ENCODE results near the gene SLC4A4. TPM values are rescaled to one million over a fixed set of nuclear protein-coding genes. Genes with fewer than 3 reads are reported as not detected.

The SLC4A4 gene
- total RNA-seq, 1 experiment from 2014 or later = 0.92 TPM

DNA sequence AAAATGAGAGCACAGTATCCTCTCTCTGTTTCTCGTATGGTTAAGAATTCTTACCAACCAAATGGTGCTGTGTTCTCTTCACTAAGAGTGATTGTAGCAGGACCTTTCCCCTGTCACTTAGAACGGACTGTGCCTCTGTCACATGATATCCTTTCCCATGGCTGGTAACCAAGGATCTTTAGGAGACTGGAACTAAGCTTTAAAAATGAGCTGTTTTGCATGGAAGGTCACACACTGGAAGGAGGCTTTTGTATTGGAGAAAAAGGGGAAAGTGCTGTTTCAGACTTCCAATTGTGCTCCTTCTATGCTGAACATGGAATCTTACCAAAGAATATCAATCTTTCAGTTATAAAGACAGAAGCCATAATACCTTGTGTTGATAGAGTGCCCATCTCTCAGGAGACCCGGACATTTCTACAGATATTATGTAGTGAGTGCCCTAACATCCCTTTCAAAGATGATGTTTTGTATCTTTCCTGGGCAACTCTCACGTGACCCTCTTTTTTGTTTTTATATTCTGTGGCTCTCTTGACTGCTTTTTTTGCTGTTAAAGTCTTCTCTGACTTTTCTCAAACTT is 148.6 kb downstream of the SLC4A4 start:
- Mint-ChIP-seq H3K4me3 (no peak overlapping the region), H3K4me1 (peaks cover 5 to 9% of the 10 kb centered on the region in 2 experiments), H3K9me3 (no peaks in the 10 kb centered on the region), H3K27me3 (ENCODE audit: low read depth) (no peaks in the 10 kb centered on the region), H3K27ac (peak overlapping the region in 1 of 3 experiments; percentile 31; a peak in 1 of 7 replicates), H3K36me3 (ENCODE audit: insufficient read depth in 1 of 3, low read depth in 3 of 3) (no peaks in the 10 kb centered on the region; a peak in 1 of 7 replicates)
- H3K79me1 ChIP-seq (ENCODE audit: insufficient read depth, low read depth, low read length, poor library complexity, severe bottlenecking) = no peaks in the 10 kb centered on the region
- H2AK5ac ChIP-seq (ENCODE audit: insufficient read length, low read length) = no peak overlapping the region
- no peaks in the 10 kb centered on the region for H3K9me3 ChIP-seq (ENCODE audit: control insufficient read depth, low read depth, low read length)
- no peak overlapping the region for H3K56ac ChIP-seq (ENCODE audit: insufficient read length, low read depth, low read length)
- H3K27ac ChIP-seq (ENCODE audit: insufficient read length, low read depth, low read length) = no peak overlapping the region
- TF ChIP-seq, protein P1, sequence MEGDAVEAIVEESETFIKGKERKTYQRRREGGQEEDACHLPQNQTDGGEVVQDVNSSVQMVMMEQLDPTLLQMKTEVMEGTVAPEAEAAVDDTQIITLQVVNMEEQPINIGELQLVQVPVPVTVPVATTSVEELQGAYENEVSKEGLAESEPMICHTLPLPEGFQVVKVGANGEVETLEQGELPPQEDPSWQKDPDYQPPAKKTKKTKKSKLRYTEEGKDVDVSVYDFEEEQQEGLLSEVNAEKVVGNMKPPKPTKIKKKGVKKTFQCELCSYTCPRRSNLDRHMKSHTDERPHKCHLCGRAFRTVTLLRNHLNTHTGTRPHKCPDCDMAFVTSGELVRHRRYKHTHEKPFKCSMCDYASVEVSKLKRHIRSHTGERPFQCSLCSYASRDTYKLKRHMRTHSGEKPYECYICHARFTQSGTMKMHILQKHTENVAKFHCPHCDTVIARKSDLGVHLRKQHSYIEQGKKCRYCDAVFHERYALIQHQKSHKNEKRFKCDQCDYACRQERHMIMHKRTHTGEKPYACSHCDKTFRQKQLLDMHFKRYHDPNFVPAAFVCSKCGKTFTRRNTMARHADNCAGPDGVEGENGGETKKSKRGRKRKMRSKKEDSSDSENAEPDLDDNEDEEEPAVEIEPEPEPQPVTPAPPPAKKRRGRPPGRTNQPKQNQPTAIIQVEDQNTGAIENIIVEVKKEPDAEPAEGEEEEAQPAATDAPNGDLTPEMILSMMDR (conservative IDR thresholded peaks at IDR 0.05) = no peak
- no peak overlapping the region for H3K14ac ChIP-seq (ENCODE audit: insufficient read depth, low read length)
- no peaks in the 10 kb centered on the region for H3K27me3 ChIP-seq (ENCODE audit: insufficient read depth, low read length)
- H2BK15ac ChIP-seq (ENCODE audit: low read depth, low read length) = no peak overlapping the region
- H3K4me1 ChIP-seq (ENCODE audit: insufficient read depth, low read length) = no peaks in the 10 kb centered on the region; the same call in 1 of the 2 replicates
- H3K4ac ChIP-seq (ENCODE audit: low read depth, low read length) = no peak overlapping the region
- H2BK120ac ChIP-seq (ENCODE audit: low read depth, low read length, poor library complexity, severe bottlenecking) = no peak overlapping the region
- no peaks in the 10 kb centered on the region for H3K23me2 ChIP-seq (ENCODE audit: insufficient read length, low read depth, low read length, poor library complexity, severe bottlenecking)
- peak overlapping the region; percentile 57 for H2AFZ ChIP-seq (ENCODE audit: low read length)
- H3K4me2 ChIP-seq (ENCODE audit: insufficient read depth, insufficient read length, low read length) = no peak overlapping the region
- H4K8ac ChIP-seq (replicated peaks; ENCODE audit: insufficient read length, low read depth, low read length) = no peak overlapping the region
- H3T11ph ChIP-seq (ENCODE audit: low read length) = no peak overlapping the region
- DNase-seq = no peak
- H4K5ac ChIP-seq (ENCODE audit: insufficient read length, low read depth, low read length) = no peak overlapping the region
- H3K23ac ChIP-seq (ENCODE audit: insufficient read length, low read depth, low read length) = no peak overlapping the region
- no peak overlapping the region for H4K91ac ChIP-seq (ENCODE audit: insufficient read length, low read depth, low read length)
- H2BK12ac ChIP-seq (ENCODE audit: insufficient read length, low read depth, low read length) = no peak overlapping the region
- no CpG with 5 or more reads among the region's 4 CpGs for WGBS (ENCODE audit: extremely low coverage, insufficient read length, low lambda C conversion rate)
- H3K18ac ChIP-seq (ENCODE audit: insufficient read length, low read depth, low read length) = no peak overlapping the region
- no peak overlapping the region for H2BK20ac ChIP-seq (ENCODE audit: low read depth, low read length, poor library complexity, severe bottlenecking)
- no peak overlapping the region for H3K9ac ChIP-seq (ENCODE audit: extremely low read depth, insufficient read length, low read length)
- H3K79me2 ChIP-seq (ENCODE audit: insufficient read depth, low read length) = no peaks in the 10 kb centered on the region
- H2BK5ac ChIP-seq (ENCODE audit: insufficient read length, low read length) = no peak overlapping the region
- H4K20me1 ChIP-seq (ENCODE audit: control insufficient read depth, insufficient read depth, insufficient read length) = no peaks in the 10 kb centered on the region

Data from H9 (cell line).